Stimulated activated CD8-positive, alpha-beta memory T cell treated with anti-CD3 and anti-CD28 coated beads, Interleukin-12 subunit alpha, Interleukin-12 subunit beta, amount 100 ng/mL, for 4 hours (primary cell): ENCODE data around the gene SEMA4B.
"Not testable (repeated sequence)": the region's sequence is repeated elsewhere in the genome, so short reads cannot be mapped to it uniquely, and the experiment has no call there.

Experiments
- DNase-seq: peaks from one replicate; pipeline ENCODE4 v3.0.0-alpha.2; 2020; ENCODE audit warnings: low read depth

Gene SEMA4B

DNA sequence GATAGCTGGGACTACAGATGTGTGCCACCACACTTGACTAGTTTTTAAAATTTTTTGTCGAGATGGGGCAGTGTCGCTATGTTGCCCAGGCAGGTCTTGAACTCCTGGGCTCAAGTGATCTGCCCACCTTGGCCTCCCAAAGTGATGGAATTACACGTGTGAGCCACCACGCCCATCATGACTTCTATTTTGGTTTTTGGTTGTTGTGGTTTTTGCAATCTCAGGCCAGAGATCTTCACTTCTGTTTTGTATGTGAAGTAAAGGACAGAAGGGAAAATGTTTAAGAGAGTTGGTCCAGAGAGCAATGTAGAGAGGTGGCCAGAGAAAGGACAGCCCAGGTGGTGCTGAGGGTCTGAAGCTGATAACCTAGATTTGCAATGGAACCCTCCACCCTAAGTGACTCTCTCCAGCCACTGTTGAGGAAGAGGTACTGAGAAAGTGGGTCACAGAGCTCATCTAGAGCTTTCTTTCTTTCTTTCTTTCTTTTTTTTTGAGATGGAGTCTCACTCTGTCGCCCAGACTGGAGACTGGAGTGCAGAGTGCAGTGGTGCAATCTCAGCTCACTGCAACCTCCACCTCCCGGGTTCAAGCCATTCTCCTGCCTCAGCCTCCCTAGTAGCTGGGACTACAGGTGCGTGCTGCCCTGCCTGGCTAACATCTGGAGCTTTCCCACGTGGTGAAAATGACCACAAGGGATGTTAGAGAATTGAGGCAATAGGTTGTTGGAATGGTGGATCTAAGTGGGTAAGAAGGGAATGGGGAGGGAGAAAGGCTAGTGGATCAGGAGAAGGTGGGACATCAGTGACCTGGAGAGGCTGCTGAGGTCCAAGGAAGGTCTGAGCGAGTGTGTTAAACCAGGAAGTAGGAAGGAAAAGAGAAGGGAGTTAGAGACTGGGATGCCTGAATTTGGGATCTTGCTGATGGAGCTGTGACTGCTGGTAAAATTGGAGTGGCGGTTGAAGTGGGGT, 22.4 kb upstream of the SEMA4B start:
- DNase-seq, result no peak

GRCh38 chr15:90181776-90182175, 19.4 kb upstream of the SEMA4B start:
- DNase-seq, result no peak

DNA sequence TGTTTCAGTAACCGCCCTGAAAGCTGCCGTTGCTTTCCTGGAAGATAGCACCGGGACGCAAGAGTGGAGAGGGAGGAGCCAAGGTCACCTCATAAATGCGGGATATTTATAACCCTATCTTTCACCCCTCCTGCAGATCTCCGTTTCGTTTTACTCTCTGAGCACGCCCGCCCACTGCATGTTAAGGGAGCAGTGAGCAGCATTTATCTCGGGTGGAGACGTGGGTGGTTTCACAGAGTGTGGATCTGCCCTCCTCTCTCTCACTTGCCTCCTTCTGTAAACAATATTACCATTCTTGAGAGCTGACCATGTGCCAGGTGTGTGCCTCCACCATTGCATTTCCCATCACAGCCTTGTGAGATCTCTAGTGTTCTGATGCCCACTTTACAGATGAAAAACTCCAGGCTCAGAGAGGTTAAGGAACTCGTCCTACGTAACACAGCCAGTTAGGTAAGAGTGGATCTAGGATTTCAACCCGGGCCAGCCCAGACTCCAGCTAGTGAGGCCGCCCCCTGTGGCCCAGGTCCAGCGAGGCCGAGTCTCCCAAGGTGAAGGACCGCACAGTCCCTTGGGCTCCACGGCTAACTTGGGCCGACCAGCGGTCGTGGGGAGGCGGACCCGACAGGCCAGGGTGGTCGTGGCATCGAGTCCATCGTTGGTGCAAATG, 16.9 kb upstream of the SEMA4B start:
- no peak for DNase-seq

- DNase-seq, result peak; percentile 31
Measured at GRCh38 chr15:90184786-90185704, 16.1 kb upstream of the SEMA4B start.

DNA sequence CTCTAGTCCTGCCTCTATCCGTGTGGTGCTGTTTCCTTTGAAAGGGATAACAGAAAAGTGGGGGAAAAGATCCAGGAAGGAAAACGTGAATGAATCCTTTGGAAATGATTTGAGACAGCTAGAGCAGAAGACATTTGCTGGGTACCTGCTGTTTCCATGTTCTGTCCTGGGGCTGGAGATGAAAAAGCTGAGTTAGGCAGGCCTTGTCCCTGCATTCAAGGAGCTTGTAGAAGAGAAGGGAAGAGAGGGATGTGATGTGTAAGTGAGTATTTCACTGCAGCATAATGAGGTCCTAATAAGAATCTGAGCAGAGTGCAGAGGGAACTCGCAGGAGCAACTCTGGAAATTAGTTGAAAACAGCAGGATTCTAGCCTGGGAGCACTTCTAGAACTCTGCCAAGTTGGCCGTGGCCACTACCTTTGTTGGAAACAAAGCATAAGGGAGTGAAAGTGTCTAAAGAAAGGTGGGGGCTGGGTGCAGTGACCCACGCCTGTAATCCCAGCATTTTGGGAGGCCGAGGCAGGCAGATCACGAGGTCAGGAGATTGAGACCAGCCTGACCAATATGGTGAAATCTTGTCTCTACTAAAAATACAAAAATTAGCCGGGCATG, 13.8 kb upstream of the SEMA4B start:
- no peak for DNase-seq

DNA sequence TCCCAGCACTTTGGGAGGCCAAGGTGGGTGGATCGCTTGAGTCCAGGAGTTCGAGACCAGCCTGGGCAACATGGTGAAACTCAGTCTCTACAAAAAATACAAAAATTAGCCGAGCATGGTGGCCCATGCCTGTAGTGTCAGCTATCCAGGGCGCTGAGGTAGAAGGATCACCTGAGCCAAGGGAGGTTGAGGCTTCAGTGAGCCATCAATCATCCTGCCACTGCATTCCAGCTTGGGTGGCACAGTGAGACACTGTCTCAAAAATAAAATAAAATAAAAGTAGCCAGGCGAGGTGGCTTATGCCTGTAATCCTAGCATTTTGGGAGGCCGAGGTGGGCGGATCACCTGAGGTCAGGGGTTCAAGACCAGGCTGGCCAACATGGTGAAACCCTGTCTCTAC, 13.1 kb upstream of the SEMA4B start:
- DNase-seq, result not testable (repeated sequence)

GRCh38 chr15:90188914-90189748, 12.0 kb upstream of the SEMA4B start:
- no peak for DNase-seq

DNA sequence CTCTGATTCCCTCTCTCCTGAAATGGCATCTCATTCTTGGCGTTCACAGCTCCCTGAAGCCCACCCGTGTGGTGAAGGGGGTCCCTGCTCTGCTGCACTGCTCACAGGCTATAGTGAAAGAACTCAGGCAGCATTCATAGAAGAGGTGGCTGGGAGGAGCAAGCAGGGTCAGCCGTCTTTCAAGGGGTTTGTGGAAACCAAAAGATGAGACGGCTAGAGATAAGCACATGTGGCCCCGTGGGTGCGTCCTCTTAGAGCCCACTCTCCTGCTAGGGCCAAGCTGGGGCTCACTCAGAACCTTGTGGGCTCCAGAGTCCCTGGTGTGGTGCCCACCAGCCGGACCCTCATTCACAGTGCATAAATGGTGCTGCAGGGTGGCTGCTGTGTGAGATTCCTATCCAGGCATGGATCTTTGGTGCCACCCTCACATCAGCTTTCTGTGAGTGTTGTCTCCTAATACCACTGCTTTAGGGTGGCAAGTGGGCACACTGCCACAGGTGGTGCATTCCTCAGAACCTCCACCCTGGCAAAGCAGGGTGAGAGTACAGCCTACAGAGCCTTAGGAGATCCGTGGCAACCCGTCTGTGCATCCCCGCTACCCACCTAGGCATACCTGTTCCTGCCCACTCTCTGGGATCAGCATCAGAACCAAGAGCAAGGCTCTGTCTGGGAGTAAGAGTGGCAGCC, 11.2 kb upstream of the SEMA4B start:
- DNase-seq, result no peak

- no peak for DNase-seq
Measured at GRCh38 chr15:90190606-90191343, 10.4 kb upstream of the SEMA4B start.

DNA sequence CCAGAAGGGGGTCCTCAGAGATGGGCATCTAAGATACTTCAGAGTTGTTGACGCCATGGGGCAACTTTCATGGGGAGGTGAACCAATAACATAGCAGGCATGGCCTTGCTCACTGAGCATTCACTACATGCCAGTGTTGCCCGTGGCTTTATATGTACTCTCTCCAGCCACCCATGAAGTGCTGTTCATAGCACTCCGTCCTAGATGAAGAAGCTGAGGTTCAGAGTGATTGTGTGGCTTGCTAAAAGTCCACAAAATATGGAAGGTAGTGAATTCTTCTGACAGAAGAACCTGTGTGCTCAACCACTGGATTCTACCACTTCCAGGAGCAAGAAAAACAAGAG, 9.8 kb upstream of the SEMA4B start:
- no peak for DNase-seq

DNA sequence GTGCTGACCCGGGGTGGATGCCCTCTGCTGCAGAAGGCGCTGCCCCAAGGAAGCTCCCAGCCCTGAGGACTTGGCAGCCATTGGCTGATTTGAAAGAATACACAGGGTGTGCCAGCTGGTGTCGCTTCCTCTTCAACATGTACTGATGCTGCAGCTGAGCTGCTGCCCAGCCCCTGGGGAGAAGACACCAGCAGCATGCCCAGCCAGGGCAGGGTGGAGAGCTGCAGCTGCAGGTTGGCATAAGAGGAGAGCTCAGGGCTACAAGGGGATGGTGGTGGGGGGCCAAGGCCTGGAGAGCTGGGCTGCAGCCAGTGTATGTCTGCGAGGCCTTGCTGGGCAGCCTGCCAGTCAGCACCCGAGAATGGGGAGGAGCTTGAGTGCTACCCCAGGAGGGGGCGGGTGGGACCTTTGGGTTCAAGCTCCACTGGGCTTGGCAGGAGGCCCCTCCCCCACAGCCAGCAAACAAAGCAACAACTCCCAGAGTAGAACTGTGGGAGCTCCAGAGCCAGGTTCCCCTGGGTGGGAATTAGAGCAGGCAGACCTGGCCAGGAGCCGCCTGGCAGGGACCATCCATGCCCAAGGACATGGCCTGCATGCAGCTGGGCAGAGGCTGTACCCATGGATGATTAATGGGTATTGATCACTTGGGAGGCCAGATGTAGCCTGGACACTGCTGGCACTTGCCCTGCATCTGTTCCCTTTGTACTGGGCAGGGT, 9.2 kb upstream of the SEMA4B start:
- DNase-seq, result no peak

- DNase-seq, result no peak
Measured at GRCh38 chr15:90192961-90193786, 8.0 kb upstream of the SEMA4B start.

DNA sequence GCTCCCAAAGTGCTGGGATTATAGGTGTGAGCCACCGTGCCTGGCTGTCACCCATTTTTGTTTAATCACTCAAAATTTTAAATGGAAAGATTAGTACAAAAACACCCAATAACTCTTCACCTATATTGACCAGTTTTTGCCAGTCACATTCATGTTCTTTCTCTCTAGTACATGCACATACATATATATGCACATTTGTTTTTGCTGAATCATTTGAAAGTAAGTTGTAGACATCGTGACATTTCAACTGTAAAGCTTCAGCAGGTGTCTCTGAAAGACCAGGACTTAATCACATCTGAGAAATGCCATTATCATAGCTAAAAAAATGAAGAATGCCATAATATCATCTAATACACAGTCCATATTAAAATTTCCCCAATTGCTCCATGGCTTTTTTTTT, 6.5 kb upstream of the SEMA4B start:
- no peak for DNase-seq

DNA sequence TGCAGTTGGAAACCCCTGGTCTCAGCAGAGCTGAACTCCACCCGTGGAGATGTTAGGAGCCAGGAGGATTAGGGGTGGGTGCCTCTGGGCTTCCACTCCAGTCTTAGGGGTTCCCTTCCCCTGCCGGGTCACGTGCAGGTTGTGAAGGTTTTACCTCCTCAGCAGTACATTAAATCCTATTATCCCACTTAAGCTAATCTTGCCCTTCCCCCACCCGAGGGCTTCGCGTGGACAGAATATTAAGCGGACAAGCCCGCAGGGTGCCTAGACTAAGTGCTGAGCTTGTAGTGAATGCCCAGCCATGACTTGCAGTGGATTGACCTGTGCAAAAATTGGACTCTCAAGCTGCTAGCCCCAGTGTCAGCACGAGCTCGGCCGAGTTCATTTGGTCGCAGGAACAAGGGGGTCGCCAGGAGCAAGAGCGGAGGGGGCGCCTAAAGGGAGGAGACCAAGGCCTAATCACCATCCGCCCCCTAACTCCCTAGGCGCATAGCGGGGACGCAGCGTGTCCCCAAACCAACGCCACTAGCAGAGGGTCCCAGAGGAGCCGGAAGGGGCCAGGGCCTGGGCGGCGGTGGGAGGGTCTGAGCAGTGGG, 498 bp upstream of the SEMA4B start:
- no peak for DNase-seq

- no peak for DNase-seq
Measured at GRCh38 chr15:90201944-90202375, 830 bp downstream of the SEMA4B start.

DNA sequence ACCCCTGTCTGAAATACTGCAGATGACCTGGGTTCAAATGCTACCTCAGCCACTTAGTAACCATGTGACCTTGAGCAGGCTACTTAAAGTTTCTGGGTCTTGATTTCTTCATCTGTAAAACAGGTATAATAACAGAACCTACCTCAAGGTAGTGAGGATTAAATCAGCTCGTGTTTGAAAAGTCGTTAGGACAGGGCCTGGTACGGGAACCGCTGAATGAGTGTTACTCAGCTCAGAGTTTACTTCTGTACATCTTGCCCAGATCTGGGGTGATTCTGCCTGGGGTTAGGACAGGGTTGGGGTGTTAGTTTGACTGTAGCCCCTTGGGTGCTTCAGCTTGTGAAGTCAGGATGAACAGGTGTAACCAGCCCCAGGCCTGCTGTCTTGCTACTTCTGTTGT, 1.8 kb downstream of the SEMA4B start:
- DNase-seq, result no peak

GRCh38 chr15:90203473-90203872, 2.3 kb downstream of the SEMA4B start:
- no peak for DNase-seq

- DNase-seq, result no peak
Measured at GRCh38 chr15:90203922-90204321, 2.8 kb downstream of the SEMA4B start.
